Liver (tissue), 9 donors: ENCODE data around the gene CA10. TPM values are rescaled to one million over a fixed set of nuclear protein-coding genes. Genes with fewer than 3 reads are reported as not detected.

Experiments
- DNase-seq: peaks from one replicate; pipeline ENCODE4 v3.0.0-alpha.2; 2017; ENCODE audit warnings: low spot score
- H3K27ac ChIP-seq, 2 donors: one replicate each; pipeline ENCODE4 v1.7.0; 2013; ENCODE audit warnings: inconsistent platforms in 2 of 2, low read length in 2 of 2, control low read depth in 1 of 2, low read depth in 1 of 2, mild to moderate bottlenecking in 1 of 2
- H3K27me3 ChIP-seq, 4 donors: one replicate each; pipeline versions ENCODE4 v1.6.1 to v1.7.0; 2013; ENCODE audit warnings: low read length in 3 of 4, inconsistent platforms in 1 of 4, mild to moderate bottlenecking in 1 of 4, moderate library complexity in 1 of 4; ENCODE audit not compliant: control insufficient read depth in 4 of 4, insufficient read depth in 4 of 4
- H3K36me3 ChIP-seq, 4 donors: one replicate each; pipeline versions ENCODE4 v1.6.1 to v1.7.0; 2013; ENCODE audit warnings: low read length in 3 of 4, mild to moderate bottlenecking in 3 of 4, low read depth in 1 of 4, moderate library complexity in 1 of 4; ENCODE audit not compliant: control insufficient read depth in 4 of 4, insufficient read depth in 3 of 4
- H3K4me1 ChIP-seq, 4 donors: one replicate each; pipeline versions ENCODE4 v1.6.1 to v1.7.0; 2013; ENCODE audit warnings: low read length in 3 of 4, mild to moderate bottlenecking in 3 of 4, moderate library complexity in 1 of 4; ENCODE audit not compliant: control insufficient read depth in 4 of 4, insufficient read depth in 4 of 4
- H3K4me3 ChIP-seq, 3 donors: one replicate each; pipeline versions ENCODE4 v1.6.1 to v1.7.0; 2013; ENCODE audit warnings: low read length in 3 of 3, control low read depth in 1 of 3, low read depth in 1 of 3, mild to moderate bottlenecking in 1 of 3
- H3K9ac ChIP-seq, 2 donors: one replicate each; pipeline ENCODE4 v1.7.0; 2013; ENCODE audit warnings: low read length in 2 of 2, mild to moderate bottlenecking in 2 of 2, moderate library complexity in 2 of 2, control low read depth in 1 of 2, low read depth in 1 of 2
- H3K9me3 ChIP-seq, 4 donors: one replicate each; pipeline versions ENCODE4 v1.6.1 to v1.7.0; 2013; ENCODE audit warnings: low read length in 3 of 4; ENCODE audit not compliant: control insufficient read depth in 4 of 4
- EGR1 ChIP-seq, 2 donors: IDR thresholded peaks; 2 replicates each; pipeline ENCODE4 v1.6.1; 2016 to 2018; ENCODE audit warnings: antibody characterized with exemption in 2 of 2, low read depth in 2 of 2
- FOXA1 ChIP-seq: IDR thresholded peaks from 2 replicates; pipeline ENCODE4 v1.6.1; 2016; ENCODE audit warnings: antibody characterized with exemption
- FOXA2 ChIP-seq: IDR thresholded peaks from 2 replicates; pipeline ENCODE4 v1.6.1; 2016; ENCODE audit warnings: antibody characterized with exemption
- GABPA ChIP-seq, 2 donors: IDR thresholded peaks in 1 of 2; conservative IDR thresholded peaks in 1 of 2; 2 replicates each; pipeline ENCODE4 v1.6.1; 2016; ENCODE audit warnings: antibody characterized with exemption in 2 of 2, mild to moderate bottlenecking in 1 of 2, moderate library complexity in 1 of 2
- HNF4A ChIP-seq, 2 donors: conservative IDR thresholded peaks; 2 replicates each; pipeline ENCODE4 v1.6.1; 2016; ENCODE audit warnings: antibody characterized with exemption in 2 of 2, mild to moderate bottlenecking in 2 of 2
- HNF4G ChIP-seq: IDR thresholded peaks from 2 replicates; pipeline ENCODE4 v1.6.1; 2016; ENCODE audit warnings: antibody characterized with exemption
- JUND ChIP-seq, 2 donors: IDR thresholded peaks; 2 replicates each; pipeline ENCODE4 v1.6.1; 2016; ENCODE audit warnings: antibody characterized with exemption in 2 of 2
- MAX ChIP-seq: IDR thresholded peaks from 2 replicates; pipeline ENCODE4 v1.6.1; 2016; ENCODE audit warnings: antibody characterized with exemption
- NR2F2 ChIP-seq: IDR thresholded peaks from 2 replicates; pipeline ENCODE4 v1.6.1; 2016; ENCODE audit warnings: antibody characterized with exemption
- RAD21 ChIP-seq, 2 donors: IDR thresholded peaks; 2 replicates each; pipeline ENCODE4 v1.6.1; 2016; ENCODE audit warnings: antibody characterized with exemption in 2 of 2, mild to moderate bottlenecking in 2 of 2
- RXRA ChIP-seq, 2 donors: IDR thresholded peaks; 2 replicates each; pipeline ENCODE4 v1.6.1; 2017 to 2018; ENCODE audit warnings: antibody characterized with exemption in 2 of 2, mild to moderate bottlenecking in 1 of 2
- SP1 ChIP-seq: IDR thresholded peaks from 2 replicates; pipeline ENCODE4 v1.6.1; 2018; ENCODE audit warnings: antibody characterized with exemption, mild to moderate bottlenecking
- TAF1 ChIP-seq: conservative IDR thresholded peaks from 2 replicates; pipeline ENCODE4 v1.6.1; 2016; ENCODE audit warnings: antibody characterized with exemption, mild to moderate bottlenecking
- YY1 ChIP-seq: IDR thresholded peaks from 2 replicates; pipeline ENCODE4 v1.6.1; 2016; ENCODE audit warnings: antibody characterized with exemption, mild to moderate bottlenecking
- ZBTB33 ChIP-seq: IDR thresholded peaks from 2 replicates; pipeline ENCODE4 v1.6.1; 2016; ENCODE audit warnings: antibody characterized with exemption
- WGBS: extraction: QIAGEN DNeasy Blood & Tissue Kit; methylation state at CpG from one replicate; pipeline ENCODE4 v1.1.7; 2013; 5-methylcytosine and 5-hydroxymethylcytosine counted together
- polyA plus RNA-seq, 2 donors: library from polyadenylated mRNA; stranded (reverse) in 1 of 2; unstranded in 1 of 2; fragments of 200-250 nt in 1 of 2; fragments of >200 nt in 1 of 2; fragmentation: Nextera tagmentation in 1 of 2; extraction: Ambion mirVana in 1 of 2; gene quantifications; one replicate each; pipeline versions ENCODE4 v1.2.1 to v1.2.3, GENCODE V29; 2013 to 2015
- total RNA-seq, 2 donors: library from RNA; depleted of rRNA; stranded (reverse); fragments of >200 nt; gene quantifications; one replicate each; pipeline ENCODE4 v1.2.3, GENCODE V29; 2014
- TF ChIP-seq, protein P1 (sequence below): IDR thresholded peaks from 2 replicates; pipeline ENCODE4 v1.6.1; 2016; ENCODE audit warnings: antibody characterized with exemption, mild to moderate bottlenecking
- TF ChIP-seq, protein P2 (sequence below): fragments of 150-350 bp; IDR thresholded peaks from 2 replicates; pipeline ENCODE4 v1.5.1; 2017; ENCODE audit warnings: improper control_type of control experiment, low read depth, low read length; ENCODE audit not compliant: missing input control
- TF ChIP-seq, protein P3 (sequence below): IDR thresholded peaks from 2 replicates; pipeline ENCODE4 v1.6.1; 2016; ENCODE audit warnings: antibody characterized with exemption
- donor health status: healthy.
- donor health status: healthy.
- donor health status: healthy.
- donor health status: healthy.
- donor health status: healthy.

The CA10 gene
- total and polyA plus RNA-seq, 4 donors, result 0.05 TPM; not detected in 3

GRCh38 chr17:51820252-51820651, 338.3 kb downstream of the CA10 start:
- TF ChIP-seq FOXA1 (no peak), GABPA (IDR thresholded peaks at IDR 0.05 in 1 of 2, conservative IDR thresholded peaks at IDR 0.05 in 1 of 2) (no peak), TAF1 (no peak), EGR1 (IDR thresholded peaks at IDR 0.05; ENCODE audit: low read depth in 2 of 2) (no peak), RXRA (IDR thresholded peaks at IDR 0.05) (no peak), FOXA2 (no peak), NR2F2 (no peak), SP1 (no peak), HNF4A (conservative IDR thresholded peaks at IDR 0.05) (no peak), MAX (no peak), ZBTB33 (no peak), YY1 (no peak), JUND (IDR thresholded peaks at IDR 0.05) (no peak), RAD21 (IDR thresholded peaks at IDR 0.05) (no peak), HNF4G (no peak)
- TF ChIP-seq, protein P1, sequence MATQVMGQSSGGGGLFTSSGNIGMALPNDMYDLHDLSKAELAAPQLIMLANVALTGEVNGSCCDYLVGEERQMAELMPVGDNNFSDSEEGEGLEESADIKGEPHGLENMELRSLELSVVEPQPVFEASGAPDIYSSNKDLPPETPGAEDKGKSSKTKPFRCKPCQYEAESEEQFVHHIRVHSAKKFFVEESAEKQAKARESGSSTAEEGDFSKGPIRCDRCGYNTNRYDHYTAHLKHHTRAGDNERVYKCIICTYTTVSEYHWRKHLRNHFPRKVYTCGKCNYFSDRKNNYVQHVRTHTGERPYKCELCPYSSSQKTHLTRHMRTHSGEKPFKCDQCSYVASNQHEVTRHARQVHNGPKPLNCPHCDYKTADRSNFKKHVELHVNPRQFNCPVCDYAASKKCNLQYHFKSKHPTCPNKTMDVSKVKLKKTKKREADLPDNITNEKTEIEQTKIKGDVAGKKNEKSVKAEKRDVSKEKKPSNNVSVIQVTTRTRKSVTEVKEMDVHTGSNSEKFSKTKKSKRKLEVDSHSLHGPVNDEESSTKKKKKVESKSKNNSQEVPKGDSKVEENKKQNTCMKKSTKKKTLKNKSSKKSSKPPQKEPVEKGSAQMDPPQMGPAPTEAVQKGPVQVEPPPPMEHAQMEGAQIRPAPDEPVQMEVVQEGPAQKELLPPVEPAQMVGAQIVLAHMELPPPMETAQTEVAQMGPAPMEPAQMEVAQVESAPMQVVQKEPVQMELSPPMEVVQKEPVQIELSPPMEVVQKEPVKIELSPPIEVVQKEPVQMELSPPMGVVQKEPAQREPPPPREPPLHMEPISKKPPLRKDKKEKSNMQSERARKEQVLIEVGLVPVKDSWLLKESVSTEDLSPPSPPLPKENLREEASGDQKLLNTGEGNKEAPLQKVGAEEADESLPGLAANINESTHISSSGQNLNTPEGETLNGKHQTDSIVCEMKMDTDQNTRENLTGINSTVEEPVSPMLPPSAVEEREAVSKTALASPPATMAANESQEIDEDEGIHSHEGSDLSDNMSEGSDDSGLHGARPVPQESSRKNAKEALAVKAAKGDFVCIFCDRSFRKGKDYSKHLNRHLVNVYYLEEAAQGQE, result no peak
- TF ChIP-seq, protein P2, sequence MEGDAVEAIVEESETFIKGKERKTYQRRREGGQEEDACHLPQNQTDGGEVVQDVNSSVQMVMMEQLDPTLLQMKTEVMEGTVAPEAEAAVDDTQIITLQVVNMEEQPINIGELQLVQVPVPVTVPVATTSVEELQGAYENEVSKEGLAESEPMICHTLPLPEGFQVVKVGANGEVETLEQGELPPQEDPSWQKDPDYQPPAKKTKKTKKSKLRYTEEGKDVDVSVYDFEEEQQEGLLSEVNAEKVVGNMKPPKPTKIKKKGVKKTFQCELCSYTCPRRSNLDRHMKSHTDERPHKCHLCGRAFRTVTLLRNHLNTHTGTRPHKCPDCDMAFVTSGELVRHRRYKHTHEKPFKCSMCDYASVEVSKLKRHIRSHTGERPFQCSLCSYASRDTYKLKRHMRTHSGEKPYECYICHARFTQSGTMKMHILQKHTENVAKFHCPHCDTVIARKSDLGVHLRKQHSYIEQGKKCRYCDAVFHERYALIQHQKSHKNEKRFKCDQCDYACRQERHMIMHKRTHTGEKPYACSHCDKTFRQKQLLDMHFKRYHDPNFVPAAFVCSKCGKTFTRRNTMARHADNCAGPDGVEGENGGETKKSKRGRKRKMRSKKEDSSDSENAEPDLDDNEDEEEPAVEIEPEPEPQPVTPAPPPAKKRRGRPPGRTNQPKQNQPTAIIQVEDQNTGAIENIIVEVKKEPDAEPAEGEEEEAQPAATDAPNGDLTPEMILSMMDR, result no peak
- TF ChIP-seq, protein P3, sequence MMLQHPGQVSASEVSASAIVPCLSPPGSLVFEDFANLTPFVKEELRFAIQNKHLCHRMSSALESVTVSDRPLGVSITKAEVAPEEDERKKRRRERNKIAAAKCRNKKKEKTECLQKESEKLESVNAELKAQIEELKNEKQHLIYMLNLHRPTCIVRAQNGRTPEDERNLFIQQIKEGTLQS, result no peak
- H3K27me3 ChIP-seq, result no peaks in the 10 kb centered on the region
- H3K9ac ChIP-seq, result no peak overlapping the region
- no peaks in the 10 kb centered on the region for H3K4me1 ChIP-seq
- 71% methylated on average over 6 of the region's 6 CpGs for WGBS
- H3K9me3 ChIP-seq, result no peaks in the 10 kb centered on the region
- no peaks in the 10 kb centered on the region for H3K36me3 ChIP-seq
- H3K27ac ChIP-seq, result no peak overlapping the region
- DNase-seq, result no peak
- no peak overlapping the region for H3K4me3 ChIP-seq
